ENCODE measurements around the gene ZNF74.
"Not testable (repeated sequence)": the region's sequence is repeated elsewhere in the genome, so short reads cannot be mapped to it uniquely, and the experiment has no call there.

ZNF74 gene

DNA sequence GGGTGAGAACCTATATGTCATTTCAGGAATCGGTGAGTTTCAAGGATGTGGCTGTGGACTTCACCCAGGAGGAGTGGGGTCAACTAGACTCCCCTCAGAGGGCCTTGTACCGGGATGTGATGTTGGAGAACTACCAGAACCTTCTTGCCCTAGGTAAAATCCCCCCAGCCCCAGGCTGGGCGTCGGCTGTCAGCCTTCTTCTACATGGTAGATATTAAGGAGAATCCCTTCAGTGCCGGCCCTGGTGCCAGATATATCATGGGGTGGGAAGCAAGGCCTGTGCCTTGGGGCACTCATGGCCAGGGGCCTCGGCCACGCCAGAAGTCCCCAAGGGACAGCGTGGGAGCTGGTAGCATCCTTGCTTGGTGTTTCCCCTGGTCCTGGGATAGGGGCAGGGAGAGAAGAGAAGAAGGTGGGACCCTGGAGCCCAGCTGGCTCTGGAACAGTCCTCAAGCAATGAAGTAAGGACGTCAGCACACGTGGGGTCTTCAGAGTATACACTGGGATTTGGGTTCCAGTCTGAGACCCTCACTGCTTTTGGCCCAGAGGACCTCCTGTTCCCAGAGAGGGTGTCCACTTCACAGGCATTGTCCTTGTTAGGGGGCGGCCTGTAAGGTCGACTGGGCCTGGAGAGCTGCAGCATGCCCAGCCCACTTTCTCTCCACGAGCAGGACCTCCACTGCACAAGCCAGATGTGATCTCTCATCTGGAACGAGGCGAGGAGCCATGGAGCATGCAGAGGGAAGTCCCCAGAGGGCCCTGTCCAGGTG lies 6.8 kb downstream of the ZNF74 start:
- no peak for DNase-seq
- ATAC-seq, result no peak

DNA sequence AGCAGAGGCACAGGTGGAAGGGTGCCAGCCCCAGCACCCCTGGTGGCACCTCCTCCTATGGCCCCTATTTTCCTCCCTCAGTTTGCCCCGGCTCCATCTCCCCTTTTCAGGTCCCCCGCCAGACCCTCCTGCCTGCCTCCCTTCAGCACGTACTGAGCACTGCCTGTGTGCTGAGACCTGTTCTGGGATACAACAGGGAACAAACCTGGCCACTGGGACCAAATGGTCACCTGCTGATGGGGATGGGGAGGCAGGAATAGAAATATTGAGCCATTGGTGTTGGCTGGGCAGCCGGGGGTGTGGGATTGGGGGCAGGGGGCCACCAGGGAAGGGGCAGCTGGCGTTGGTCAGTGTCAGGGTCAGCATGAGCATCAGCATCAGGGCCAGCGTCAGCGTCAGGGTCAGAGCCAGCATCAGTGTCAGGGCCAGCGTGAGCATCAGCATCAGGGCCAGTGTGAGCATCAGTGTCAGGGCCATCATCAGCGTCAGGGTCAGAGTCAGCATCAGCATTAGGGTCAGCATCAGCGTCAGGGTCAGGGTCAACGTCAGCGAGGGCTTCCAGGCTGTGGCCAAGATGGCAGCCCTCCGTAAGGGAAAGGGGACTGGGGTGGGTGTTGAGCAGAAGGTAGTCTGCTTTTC lies 7.5 kb downstream of the ZNF74 start:
- ATAC-seq, result no peak

DNA sequence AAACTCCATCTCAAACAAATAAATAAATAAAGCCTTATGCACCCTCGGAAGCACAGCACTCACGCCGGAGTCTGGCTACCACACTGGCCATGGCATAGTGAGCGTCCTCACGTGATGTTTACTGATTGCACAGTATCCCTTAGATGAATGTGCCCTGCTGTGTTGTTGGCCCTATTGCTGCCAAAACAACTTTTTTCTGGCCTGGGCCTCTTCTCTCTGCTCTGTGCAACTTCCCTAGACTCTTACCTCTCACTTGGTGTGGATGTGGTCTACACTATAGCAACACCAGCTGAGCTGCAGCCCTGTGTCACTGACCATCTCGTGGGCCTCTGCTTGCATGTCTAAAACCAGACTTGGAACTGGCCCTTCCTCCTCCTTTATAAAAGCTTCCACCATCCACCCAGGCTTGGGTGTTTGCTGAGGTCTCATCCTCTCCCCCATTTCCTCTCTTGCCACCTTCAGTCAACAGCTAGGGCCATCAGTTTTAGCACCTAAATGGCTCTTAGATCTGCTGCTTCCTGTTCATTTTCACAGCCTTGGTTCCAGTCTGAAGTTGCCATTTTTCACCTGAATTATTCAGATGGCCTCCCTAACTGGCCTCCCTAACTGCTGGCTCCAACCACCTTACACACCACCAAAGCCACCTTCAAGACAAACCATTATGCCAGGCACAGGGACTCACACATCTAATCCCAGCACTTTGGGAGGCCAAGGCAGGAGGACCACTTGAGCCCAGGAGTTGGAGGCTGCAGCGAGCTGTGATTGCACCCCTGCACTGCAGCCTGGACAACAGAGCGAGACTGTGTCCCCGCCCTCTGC lies 9.2 kb downstream of the ZNF74 start:
- ATAC-seq (no peak), DNase-seq (no peak)

More for the DNA sequence above, 7.5 kb downstream of the ZNF74 start:
- no peak for DNase-seq

DNA sequence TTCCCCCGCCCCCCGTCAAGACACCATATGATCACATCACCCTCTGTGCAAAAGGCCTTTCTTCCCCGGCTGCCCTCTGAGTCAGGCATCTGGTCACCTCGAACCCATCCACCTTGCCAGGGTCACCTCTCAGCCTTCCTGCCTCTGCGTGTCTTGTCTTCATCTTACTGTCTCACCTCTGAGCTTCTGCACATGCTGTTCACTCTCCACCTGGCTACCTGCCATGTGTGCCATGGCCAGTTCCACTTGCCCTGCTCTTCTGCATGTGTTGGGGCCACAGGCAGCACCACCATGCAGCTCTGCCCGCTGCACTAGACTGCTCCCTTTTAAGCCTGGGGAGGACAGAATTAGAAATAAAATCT lies 9.8 kb downstream of the ZNF74 start:
- ATAC-seq, result no peak
- no peak for DNase-seq

DNA sequence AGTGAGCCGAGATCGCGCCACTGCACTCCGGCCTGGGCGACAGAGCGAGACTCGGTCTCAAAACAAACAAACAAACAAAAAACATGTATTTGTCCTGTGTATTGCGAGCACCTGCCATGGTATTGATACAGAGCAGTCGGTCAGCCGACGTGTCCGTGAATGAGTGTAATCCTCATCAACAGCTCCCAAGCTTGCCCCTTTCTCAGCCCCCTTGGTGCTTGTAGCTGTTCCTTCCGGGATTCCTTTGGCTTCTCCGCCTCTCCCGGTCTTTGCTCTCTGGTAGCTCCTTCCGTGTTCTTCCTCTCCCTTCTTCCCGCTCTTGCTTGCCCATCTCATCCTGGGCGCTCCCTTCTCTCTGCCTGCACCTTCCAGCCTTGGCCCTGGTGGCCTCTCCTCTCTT lies 10.9 kb downstream of the ZNF74 start:
- DNase-seq (no peak), ATAC-seq (no peak)

DNA sequence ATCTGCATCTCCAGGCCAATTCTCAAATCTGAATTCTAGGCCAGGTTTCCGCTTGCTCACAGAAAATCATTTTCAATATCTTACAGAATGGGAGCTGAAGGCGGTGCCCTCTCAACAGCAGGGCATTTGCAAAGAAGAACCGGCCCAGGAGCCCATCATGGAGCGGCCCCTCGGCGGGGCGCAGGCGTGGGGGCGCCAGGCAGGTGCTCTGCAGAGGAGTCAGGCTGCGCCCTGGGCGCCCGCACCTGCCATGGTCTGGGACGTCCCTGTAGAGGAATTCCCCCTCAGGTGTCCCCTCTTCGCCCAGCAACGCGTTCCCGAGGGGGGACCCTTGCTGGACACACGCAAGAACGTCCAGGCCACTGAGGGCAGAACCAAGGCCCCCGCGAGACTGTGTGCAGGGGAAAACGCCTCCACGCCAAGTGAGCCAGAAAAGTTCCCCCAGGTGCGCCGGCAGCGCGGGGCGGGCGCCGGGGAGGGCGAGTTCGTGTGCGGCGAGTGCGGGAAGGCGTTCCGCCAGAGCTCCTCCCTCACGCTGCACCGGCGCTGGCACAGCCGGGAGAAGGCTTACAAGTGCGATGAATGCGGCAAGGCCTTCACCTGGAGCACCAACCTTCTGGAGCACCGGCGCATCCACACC lies 11.5 kb downstream of the ZNF74 start:
- no peak for DNase-seq
- ATAC-seq, result no peak

DNA sequence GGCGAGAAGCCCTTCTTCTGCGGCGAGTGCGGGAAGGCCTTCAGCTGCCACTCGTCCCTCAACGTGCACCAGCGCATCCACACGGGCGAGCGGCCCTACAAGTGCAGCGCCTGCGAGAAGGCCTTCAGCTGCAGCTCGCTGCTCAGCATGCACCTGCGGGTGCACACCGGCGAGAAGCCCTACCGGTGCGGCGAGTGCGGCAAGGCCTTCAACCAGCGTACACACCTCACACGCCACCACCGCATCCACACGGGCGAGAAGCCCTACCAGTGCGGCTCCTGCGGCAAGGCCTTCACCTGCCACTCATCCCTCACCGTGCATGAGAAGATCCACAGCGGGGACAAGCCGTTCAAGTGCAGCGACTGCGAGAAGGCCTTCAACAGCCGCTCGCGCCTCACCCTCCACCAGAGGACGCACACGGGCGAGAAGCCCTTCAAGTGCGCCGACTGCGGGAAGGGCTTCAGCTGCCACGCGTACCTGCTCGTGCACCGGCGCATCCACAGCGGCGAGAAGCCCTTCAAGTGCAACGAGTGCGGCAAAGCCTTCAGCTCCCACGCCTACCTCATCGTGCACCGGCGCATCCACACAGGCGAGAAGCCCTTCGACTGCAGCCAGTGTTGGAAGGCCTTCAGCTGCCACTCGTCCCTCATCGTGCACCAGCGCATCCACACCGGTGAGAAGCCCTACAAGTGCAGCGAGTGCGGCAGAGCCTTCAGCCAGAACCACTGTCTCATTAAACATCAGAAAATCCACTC lies 12.2 kb downstream of the ZNF74 start:
- ATAC-seq, result no peak

DNA sequence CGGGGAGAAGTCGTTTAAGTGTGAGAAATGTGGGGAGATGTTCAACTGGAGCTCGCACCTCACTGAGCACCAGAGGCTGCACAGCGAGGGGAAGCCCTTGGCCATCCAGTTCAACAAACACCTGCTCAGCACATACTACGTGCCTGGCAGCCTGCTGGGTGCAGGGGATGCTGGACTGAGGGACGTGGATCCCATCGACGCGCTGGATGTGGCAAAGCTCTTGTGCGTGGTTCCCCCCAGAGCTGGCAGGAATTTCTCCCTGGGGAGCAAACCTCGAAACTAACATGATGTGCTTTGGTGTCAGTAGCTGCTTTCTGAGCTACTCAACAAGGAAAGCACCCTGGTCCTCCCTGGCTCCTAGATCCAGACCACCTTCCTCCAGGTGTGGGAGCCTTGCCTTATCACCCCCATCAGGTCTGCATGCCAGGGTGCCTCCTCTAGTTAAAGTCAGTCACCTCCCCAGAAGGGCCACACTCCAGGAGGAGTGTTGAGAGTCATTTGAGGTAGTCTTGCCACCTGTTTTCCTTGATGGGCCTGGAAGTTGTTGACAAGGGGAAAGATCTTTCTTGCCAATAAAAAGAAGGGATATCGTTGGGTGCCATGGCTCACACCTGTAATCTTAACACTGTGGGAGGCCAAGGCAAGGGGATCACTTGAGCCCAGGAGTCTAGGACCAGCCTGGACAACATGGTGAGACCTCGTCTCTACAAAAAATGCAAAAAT lies 12.9 kb downstream of the ZNF74 start:
- DNase-seq (no peak), ATAC-seq (no peak)

More for the DNA sequence above, 12.2 kb downstream of the ZNF74 start:
- DNase-seq, result no peak

DNA sequence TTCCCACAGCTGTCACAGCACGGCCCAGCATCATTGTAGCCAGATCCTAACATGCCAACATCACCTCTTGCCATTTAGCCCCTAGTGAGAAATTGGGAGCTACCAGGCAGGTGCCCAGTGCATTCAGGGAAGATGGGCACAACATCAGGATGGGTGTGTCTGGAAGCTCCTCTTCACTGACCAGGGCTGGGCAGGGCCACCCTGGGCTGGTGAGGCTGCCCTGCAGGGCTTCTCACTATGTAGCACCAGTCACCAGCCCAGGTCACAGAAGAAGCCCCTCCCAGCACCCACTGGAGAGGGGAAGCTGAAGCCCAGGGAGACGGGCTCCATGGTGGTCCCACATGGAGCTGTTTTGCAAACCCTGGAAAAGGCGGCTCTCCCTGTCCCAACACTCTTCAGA lies 13.9 kb downstream of the ZNF74 start:
- ATAC-seq (no peak), DNase-seq (no peak)

DNA sequence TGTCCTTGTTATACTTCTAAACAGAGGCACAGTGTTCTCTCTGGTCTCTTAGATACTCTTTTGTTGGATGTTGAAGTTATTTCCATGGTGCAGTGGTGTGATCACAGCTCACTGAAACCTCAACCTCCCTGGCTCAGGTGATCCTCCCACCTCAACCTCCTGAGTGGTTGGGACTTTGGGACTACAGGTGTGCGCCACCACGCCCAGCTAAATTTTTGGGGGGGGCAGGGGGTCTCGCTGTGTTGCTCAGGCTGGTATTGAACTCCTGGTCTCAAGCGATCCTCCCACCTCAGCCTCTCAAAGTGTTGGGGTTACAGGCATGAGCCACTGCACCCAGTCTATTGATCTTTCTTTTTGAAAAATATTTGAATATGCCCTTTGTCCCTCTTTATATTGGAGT lies 14.9 kb downstream of the ZNF74 start:
- no peak for DNase-seq
- ATAC-seq, result no peak

DNA sequence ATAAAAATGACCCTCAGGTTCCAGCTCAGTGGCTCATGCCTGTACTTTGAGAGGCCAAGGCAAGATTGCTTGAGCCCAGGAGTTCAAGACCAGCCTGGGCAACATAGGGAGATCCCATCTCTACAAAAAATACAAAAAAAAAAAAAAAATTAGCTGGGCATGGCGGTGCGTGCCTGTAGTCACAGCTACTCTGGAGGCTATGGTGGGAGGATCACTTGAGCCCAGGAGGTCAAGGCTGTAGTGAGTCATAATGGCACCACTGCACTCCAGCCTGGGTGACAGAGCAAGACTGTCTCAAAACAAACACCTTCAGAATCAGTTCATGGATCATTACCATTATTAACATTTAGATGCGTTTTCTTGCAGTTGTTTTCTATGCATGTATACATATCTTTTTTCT lies 15.4 kb downstream of the ZNF74 start:
- not testable (repeated sequence) for ATAC-seq, DNase-seq

DNA sequence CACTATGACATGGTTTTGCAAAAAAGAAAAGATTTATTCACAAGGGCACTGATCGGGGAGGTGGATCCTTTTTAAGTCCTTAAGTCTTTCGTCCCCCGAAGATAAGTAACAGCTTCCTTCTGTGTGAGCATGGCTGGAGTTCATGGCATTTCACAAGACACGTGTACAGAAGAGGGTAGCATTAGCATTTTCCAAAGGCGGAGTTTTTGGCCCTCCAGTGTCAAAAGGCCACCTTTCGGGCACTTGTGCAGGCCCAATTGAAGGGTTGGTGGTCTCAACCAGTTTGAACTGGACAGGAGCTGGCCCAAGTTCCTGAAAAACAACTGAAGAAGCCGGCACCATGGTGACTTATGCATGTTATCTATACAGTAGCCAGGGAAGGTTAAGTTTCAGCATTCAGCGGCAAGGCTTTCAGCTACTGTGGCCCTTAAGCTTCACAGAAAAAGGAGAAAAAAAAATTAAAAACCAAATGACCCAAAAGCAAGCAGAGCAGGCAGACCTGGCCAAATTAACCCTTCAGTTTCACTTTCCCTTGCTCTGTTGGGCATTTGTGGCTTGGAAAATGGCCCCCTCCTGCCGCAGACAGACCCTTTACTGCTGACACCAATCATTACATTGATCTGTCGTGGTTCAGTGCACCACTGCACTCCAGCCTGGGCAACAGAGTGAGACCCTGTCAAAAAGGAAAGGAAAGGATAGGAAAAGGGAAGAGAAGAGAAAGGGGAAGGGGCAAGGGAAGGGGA lies 18.7 kb downstream of the ZNF74 start:
- DNase-seq, result no peak
- no peak for ATAC-seq

DNA sequence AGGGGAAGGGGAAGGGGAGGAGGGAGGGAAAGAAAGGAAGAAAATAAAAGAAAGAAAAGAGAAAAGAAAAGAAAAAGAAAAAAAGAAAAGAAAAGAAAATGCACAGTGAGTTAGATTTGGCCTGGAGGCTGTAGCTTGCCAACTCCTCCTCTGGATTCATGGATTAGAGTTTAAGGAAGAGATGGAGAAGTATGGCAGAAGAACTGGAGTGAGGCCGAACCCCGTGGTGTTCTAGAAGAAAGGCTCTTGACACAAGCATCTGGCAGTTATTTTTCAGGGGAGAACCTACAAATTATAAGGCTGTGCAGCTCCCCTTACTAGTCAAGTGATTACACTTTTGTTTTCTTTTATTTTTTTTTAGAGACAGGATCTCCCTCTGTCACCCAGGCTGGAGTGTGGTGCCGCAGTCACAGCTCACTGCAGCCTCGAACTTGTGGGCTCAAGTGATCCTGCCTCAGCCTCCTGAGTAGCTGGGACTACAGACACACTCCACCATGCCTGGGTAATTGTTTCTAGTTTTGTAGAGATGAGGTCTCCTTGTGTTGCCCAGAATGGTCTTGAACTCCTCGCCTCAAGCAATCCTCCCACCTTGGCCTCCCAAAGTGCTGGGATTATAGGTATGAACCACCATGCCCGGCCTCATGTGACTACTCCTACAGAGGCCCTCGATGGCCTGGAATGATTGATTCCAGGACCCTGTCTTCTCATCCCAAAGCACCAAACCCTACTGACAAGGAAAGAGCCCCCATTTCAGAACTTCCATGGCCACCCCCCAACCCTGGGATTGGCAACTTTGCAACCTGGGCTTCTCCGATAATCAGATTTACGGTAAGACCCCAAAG lies 19.5 kb downstream of the ZNF74 start:
- no peak for ATAC-seq
- no peak for DNase-seq

DNA sequence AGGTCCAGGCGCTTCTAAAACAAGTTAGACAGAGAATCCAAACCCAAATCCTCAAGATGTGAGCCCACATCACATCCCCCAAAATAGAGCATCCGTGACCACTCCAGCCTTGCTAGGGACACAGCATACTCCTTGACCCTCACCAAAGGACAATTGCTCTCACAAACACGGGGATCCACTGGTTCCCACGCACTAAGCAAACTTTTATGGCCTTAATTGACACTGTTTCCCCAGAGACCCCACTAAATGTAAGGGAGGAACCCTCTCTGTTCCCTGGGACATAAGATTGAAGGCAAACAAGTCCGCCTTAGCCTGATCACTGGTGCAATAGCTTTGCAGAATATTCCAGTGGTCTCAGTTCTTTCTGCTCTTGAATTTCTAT lies 20.1 kb downstream of the ZNF74 start:
- DNase-seq (no peak), ATAC-seq (no peak)

DNA sequence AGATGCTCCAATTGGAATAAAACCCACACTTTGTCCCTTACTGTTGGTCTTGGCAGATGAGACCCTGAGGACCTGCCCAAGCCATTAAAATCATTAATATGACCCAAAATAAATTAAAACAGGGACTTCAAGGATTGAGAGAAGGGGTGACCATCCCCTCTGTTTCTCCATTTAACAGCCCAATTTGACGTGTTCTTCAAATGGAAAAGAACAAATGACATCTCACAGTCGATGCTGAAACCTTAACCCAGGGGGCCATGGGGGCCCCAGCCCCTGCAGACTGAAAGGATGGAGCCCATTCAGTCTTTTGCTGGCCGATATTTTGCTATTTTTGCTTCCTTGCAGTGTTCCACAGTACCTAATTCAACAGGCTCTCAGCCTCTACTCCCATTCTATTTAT lies 20.5 kb downstream of the ZNF74 start:
- no peak for ATAC-seq
- no peak for DNase-seq

DNA sequence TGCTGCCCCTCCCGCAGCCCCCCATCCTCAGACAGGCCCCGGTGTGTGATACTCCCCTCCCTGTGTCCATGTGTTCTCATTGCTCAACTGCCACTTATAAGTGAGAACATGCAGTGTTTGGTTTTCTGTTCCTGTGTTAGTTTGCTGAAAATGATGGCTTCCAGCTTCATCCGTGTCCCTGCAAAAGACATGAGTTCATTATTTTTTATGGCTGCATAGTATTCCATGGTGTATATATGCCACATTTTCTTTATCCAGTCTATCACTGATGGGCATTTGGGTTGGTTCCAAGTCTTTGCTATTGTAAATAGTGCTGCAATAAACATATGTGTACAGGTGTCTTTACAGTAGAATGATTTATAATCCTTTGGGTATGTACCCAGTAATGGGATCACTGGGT lies 21.3 kb downstream of the ZNF74 start:
- not testable (repeated sequence) for ATAC-seq, DNase-seq

DNA sequence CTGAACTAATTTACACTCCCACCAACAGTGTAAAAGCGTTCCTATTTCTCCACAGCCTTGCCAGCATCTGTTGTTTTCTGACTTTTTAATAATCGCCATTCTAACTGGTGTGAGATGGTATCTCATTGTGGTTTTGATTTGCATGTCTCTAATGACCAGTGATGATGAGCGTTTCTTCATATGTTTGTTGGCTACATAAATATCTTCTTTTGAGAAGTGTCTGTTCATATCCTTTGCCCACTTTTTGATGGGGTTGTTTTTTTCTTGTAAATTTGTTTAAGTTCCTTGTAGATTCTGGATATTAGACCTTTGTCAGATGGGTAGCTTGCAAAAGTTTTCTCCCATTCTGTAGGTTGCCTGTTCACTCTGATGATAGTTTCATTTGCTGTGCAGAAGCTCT lies 21.7 kb downstream of the ZNF74 start:
- not testable (repeated sequence) for DNase-seq, ATAC-seq

DNA sequence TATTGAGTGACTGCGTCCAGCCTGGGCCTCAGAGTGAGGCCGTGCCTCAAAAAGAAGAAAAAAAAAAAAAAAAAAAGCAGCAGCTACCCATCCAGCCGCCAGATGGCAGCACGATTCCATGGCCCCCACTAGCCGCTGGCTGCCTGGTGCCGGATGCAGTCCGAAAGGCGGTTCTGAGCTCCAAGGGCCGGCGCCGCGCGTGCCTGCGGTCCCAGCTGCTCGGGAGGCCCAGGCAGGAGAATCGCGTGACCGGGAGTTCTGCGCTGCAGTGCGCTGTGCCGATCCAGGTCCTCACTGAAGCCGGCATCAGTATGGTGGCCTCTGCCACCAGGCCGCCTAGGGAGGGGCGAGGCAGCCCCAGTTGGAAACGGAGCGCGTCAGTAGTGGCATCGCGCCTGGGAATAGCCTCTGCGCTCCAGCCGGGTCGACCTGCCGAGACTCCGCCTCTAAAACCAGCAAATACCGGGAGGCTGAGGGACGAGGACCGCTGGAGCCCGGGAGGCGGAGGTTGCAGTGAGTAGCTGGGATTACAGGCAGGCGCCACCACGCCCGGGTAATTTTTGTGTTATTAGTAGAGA lies 24.3 kb downstream of the ZNF74 start:
- ATAC-seq (peak; percentile 63), DNase-seq (peak; percentile 73)

DNA sequence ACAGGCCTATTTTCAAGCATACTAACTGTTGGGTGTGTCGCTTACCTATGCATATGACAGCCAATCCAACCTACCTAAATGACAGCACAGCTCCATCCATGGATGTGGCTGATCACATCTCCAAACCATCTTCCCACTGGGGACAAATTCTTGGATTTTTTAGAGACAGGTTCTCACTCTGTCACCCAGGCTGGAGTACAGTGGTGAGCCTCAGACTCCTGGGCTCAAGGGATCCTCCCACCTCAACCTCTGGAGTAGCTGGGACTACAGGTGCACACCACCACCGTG lies 25.7 kb downstream of the ZNF74 start:
- ATAC-seq (no peak), DNase-seq (no peak)
